IPS DF 19.7 (cell line): ENCODE results near the gene RAD51C.
"Not testable (repeated sequence)": the region's sequence is repeated elsewhere in the genome, so short reads cannot be mapped to it uniquely, and the experiment has no call there.

Source experiments
- DNase-seq: peaks from one replicate; pipeline ENCODE4 v3.0.0-alpha.2; 2013; ENCODE audit warnings: low read depth, low spot score

RAD51C gene

DNA sequence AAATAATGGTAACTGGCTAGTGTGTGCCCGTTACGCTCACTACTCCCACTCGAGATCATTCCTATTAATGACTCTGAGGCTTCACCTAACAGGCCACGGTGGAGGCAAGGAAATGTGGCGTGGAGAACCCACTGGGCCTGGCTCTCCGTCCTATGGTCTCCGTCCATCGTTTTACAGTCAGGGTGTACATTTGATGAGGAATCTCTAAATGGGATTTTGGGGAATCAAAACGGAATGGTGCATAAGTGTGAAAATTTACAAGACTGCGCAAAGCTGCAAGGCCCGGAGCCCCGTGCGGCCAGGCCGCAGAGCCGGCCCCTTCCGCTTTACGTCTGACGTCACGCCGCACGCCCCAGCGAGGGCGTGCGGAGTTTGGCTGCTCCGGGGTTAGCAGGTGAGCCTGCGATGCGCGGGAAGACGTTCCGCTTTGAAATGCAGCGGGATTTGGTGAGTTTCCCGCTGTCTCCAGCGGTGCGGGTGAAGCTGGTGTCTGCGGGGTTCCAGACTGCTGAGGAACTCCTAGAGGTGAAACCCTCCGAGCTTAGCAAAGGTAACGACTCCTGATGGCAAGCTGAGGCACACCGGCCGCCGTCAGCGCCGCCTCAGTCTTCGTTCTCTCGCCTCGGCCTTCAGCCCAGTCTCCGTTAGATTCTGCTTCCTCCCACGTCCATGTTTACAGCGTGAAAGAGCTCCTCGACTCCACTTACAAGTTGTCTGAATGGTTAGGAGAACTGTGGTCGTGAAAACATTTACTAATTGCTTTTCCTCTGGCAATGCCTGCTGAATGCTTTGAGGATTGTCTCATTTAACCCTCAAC is at the start of gene RAD51C:
Gene RAD51C, plus strand, starts transcription at position 364 of the 817 bp plus-strand sequence. Its CDS starts 42 bp downstream, at position 406.
- DNase-seq = peak; percentile 40

- no peak for DNase-seq
Observed at GRCh38 chr17:58643147-58643546, 49.3 kb upstream of the RAD51C start.

DNA sequence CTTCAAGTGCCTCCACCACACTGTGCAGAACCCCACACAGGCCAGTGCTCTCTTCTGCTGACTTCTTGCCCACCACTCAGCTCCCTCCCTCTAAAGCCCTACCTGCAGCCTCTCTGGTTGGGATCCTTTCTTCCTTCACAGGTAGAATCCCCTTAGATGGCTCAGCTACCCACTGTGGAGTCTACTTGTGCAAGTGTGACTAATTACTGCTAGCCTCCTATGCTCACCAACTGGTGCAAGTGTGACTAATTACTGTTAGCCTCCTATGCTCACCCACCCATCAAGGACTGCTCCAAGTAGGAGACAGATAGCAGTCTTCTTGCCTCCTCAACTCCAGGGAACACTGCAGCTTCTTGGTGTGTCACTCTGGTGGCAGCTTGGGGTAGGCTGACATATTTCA is 44.2 kb upstream of the RAD51C start:
- no peak for DNase-seq

- peak; percentile 52 for DNase-seq
Observed at GRCh38 chr17:58657962-58658803, 34.2 kb upstream of the RAD51C start.

DNA sequence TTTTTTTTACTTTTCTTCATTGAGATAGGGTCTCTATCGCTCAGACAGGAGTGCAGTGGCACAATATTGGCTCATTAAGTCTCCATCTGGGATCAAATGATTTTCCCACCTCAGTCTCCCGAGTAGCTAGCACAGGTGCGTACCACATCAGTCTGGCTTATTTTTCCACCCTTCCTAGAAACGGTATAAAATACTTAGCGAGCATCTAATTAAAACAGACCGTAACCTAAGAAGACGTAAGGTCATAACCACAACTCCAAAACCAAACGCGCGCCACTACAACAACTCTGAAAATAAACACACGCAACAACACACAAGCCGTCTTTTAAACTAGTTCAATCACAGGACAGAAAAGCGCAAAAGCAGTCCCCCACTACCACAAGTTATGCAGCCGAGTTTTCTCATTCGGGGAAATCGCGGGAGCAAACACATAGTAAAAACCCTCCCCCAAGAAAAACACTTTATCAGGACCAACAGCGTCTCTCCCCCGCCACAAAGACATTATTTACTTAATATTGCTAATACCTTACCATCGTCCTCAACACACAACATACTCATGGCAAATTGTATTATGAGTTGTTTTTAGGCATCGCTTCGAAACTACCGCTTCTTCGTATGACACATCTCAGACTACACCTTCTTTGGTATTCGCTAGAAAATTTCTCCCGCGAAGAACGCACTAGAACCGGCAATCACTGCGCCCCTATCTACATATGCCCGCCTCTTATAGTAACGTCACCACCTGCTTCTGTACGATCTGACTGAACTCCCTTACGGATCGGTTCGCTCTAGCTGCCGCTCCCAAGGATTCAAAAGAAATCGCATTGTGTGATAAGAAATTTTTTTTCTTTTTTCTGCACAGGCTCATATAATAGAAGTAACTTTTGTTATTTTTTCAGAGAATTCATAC is 33.3 kb upstream of the RAD51C start:
- DNase-seq = peak; percentile 92

DNA sequence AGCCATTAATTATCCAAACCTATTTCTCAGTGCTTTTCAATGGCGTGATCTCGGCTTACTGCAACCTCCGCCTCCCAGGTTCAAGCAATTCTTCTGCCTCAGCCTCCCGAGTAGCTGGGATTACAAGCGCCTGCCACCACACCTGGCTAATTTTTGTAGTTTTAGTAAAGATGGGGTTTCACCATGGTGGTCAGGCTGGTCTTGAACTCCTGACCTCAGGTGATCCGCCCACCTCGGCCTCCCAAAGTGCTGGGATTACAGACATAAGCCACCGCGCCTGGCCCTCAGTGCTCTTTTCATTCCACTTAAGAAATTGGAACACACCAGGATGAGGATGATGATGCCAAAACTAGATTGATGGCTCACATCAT is 32.7 kb upstream of the RAD51C start:
- DNase-seq = not testable (repeated sequence)

DNA sequence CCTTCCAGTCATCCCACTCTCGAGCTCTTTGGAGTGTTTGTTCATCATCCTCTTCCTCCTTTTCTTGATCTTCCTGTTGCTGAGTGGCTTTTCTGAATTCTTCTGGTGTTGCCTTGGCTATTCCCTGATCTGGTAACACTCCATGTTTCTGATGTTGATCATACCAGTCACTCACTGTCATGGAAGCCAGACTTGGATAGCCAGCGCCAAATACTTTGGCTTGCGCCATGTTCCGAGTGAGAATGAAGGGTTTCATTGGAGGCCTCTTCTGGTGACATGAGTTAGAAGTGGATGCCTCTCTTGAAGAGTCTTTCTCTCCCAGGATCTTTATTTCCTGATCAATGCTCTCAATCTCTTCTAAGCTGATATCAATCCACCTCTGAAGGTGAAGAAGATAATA is 31.8 kb upstream of the RAD51C start:
- no peak for DNase-seq

DNA sequence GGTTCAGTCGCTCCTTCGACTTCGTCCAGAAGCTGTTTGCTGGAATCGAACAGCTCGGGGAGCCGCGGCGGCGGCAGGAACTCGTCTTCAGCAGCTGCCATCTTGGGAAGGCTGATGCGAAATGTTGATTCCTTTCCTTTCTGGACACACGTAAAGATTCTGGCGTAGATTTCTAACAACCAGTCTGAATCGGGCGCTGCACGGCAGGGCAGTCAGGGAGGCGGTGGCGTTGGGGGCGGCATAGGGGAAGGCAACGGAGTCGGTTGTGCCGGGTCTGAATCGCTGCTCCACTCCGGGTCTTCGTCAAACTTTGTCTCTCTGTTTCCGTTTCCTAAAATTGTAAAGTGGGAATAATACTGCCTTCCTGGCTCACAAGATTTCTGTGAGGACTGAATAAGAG is 30.9 kb upstream of the RAD51C start:
- no peak for DNase-seq

GRCh38 chr17:58664302-58664701 is 28.1 kb upstream of the RAD51C start:
- DNase-seq = no peak

GRCh38 chr17:58665946-58666857 is 26.2 kb upstream of the RAD51C start:
- DNase-seq = no peak

GRCh38 chr17:58666858-58667267 is 25.5 kb upstream of the RAD51C start:
- no peak for DNase-seq

DNA sequence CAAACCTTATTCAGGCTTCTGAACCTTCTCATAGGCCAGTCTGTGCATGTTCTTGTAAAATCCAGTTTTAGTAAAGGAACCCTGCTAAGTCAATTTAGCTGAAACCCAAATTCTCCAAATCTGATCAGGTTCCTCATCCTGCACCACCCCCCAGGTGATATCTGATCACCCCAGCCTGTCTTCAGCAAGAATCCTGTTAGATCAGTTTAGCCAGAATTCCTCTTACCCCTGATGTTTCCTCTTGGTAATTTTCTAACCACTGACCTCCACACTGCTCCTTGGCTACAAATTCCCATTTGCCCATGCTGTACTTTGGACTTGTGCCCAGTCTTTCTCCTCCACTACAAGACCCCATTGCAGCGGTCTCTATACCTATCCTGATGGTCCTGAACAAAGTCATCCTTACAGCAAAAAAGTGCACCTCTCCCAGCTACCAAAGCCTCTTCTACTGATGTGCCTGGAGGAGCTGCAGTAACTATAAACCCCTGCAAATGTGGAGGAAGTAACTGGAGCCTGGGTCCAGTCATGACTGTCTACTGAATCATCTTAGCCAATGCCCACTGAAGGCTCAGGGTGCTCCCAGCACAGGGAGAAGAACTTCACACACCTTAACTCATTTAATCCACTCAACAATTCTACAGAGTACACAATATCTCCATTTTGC is 24.3 kb upstream of the RAD51C start:
- no peak for DNase-seq

GRCh38 chr17:58668598-58668935 is 23.8 kb upstream of the RAD51C start:
- DNase-seq = no peak

GRCh38 chr17:58669853-58670252 is 22.5 kb upstream of the RAD51C start:
- DNase-seq = no peak

- no peak for DNase-seq
Observed at GRCh38 chr17:58671969-58672368, 20.4 kb upstream of the RAD51C start.

GRCh38 chr17:58677194-58677880 is 15.1 kb upstream of the RAD51C start:
- DNase-seq = no peak

- DNase-seq = not testable (repeated sequence)
Observed at GRCh38 chr17:58678287-58678686, 14.1 kb upstream of the RAD51C start.

DNA sequence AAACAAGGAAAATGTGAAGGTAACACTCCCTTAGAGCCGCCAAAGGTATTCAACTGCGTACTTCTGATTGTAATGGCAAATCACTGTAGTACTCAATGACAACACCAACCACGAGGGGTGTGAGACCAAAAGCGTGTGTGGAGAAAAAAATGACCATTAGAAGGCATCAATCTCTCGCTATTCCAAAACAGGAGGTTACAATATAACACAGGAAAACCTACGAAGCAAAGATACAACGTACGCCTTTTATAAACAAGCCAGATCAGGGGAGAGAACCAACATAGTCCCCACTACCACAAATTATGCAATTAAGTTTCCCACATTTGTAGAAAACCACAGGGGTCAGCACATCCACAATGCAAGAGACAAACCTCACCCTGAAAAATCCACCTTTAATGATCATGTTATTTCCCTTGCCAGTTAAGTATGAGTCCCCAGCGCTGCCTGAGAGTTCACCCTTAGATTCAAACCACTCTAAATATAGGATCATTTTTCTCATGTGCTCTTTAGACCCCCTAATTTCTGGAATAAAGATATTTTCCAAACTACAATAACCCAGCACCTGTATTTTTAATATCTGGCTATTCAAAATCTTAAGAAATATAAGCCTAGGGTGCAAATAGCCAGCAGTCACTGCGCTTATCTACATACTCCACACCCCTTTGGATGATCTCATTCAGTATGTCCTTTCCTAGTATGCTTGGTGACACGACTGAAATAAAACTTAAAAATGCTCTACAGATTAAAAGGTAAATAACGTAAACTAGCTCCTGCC is 13.0 kb upstream of the RAD51C start:
- DNase-seq = peak; percentile 50

DNA sequence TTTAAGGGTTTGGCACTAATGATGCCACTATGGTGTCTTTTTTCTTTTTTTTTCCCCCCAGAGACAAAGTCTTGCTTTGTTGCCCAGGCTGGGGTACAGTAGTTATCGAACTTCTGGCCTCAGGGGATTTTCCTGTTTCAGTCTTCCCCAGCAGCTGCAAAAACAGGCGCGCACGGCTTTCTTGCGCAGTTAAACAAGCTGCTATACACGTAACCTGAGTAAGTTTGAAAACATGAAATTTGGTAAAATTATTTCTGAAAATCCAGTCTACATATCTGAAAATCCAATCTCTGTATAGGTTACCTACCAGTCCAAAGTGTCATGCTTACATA is 12.4 kb upstream of the RAD51C start:
- no peak for DNase-seq
